Skeletal muscle satellite cell (primary cell): Measurements from ENCODE around the gene UFL1.

Experiments
- H3K27me3 ChIP-seq: 2 replicates; pipeline ENCODE4 v1.7.0; 2013; ENCODE audit warnings: low read length; ENCODE audit not compliant: control insufficient read depth, insufficient read depth
- H3K36me3 ChIP-seq: 2 replicates; pipeline ENCODE4 v1.7.0; 2013; ENCODE audit warnings: mild to moderate bottlenecking, control low read depth, low read length; ENCODE audit not compliant: insufficient read depth
- H3K4me1 ChIP-seq: 2 replicates; pipeline ENCODE4 v1.7.0; 2013; ENCODE audit warnings: low read length; ENCODE audit not compliant: control insufficient read depth, insufficient read depth
- H3K4me2 ChIP-seq: 2 replicates; pipeline ENCODE4 v1.7.0; 2013; ENCODE audit warnings: mild to moderate bottlenecking, low read length
- H3K4me3 ChIP-seq: 2 replicates; pipeline ENCODE4 v1.7.0; 2013; ENCODE audit warnings: low read length
- H3K9ac ChIP-seq: 2 replicates; pipeline ENCODE4 v1.7.0; 2013; ENCODE audit warnings: mild to moderate bottlenecking, low read depth, low read length, moderate library complexity
- H3K9me3 ChIP-seq: replicated peaks from 2 replicates; pipeline ENCODE4 v1.7.0; 2013; ENCODE audit warnings: mild to moderate bottlenecking, control low read depth, low read length

The UFL1 gene

DNA sequence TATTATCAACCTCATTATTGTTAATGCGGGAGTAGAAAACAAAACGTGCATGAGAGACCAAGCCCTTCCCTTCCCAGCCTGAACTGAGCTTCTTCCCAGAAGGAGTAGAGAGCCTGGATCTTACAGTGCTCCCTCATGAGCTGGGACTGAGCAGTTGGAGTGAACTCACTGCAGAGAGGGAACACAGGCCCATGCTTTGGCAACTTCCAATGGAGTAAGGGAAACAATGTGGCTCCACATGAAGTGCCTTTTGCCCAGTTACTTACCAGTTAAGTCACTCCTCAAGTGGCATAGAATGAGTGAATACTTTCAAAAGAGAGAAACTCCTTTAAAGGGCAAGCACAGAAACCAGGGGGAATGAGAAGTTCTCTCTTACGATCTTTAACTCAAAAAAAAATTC is 53.8 kb downstream of the UFL1 start:
- Histone ChIP-seq H3K9ac (no peak overlapping the region), H3K4me3 (no peak overlapping the region), H3K9me3 (no peaks in the 10 kb centered on the region), H3K4me2 (no peak overlapping the region), H3K36me3 (no peaks in the 10 kb centered on the region), H3K27me3 (peaks cover 5% of the 10 kb centered on the region), H3K4me1 (no peaks in the 10 kb centered on the region)

DNA sequence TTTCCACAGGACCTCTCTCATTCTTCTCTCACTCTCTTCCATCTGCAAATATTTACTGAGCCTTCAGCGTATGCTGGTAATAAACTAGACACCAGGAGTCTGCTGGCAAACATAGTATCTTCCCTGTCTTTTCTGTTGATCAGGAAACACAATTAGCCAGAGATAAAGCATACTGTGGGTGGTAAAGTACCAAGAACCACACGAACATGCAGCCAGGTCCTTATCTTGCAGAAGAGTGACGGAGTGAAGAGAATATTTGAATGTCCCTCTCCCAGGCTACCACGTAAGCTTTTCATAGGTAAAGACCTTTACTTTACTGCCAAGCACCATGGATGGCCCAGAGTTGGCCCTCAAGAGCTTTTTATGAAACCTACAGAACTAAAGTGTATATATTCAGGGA is 54.6 kb downstream of the UFL1 start:
- H3K27me3 ChIP-seq, result peaks cover 5% of the 10 kb centered on the region
- H3K9me3 ChIP-seq, result no peaks in the 10 kb centered on the region
- H3K4me1 ChIP-seq, result no peaks in the 10 kb centered on the region
- no peaks in the 10 kb centered on the region for H3K36me3 ChIP-seq
- no peak overlapping the region for H3K9ac ChIP-seq
- H3K4me3 ChIP-seq, result no peak overlapping the region
- no peak overlapping the region for H3K4me2 ChIP-seq

DNA sequence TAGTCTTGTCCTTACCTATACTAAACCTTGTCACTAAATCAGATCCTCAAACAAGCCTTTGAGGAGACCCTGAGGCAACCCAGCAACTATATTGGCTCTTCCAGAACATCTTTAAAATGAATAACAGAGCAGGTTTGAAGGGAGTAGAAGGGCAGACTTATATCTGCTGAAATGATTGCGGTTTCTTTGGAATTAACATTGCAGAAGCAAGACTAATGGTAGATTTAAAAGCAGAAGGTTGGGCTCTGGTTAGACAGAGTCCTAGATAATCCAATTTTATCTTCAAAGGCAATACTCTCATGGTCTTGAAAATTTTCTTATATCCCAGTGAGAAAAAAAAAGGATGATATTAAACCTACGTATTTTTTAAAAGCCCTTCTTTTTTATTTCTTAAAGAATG is 60.4 kb downstream of the UFL1 start:
- Histone ChIP-seq H3K27me3 (peaks cover 14% of the 10 kb centered on the region), H3K4me2 (no peak overlapping the region), H3K9me3 (no peaks in the 10 kb centered on the region), H3K4me1 (no peaks in the 10 kb centered on the region), H3K4me3 (no peak overlapping the region), H3K36me3 (no peaks in the 10 kb centered on the region), H3K9ac (no peak overlapping the region)

DNA sequence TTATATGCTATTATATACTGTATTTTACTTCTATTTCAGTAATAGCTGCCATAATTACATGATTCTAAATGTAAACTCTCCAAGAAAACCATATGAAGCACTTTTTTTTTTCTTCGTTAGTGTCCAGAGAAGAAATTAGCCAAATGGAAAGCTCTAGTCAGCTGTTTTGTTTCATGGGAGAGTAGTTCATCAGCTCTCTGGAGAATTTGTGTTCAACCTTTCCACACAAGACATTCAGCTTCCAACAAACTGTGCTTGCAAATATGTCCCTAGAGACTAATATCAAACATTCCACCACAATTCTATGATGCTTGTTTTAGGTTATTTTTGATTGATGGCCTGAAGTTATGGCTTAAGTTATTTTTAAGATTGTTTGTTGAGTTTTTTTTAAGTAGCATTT is 60.8 kb downstream of the UFL1 start:
- Histone ChIP-seq H3K9ac (no peak overlapping the region), H3K4me2 (no peak overlapping the region), H3K4me3 (no peak overlapping the region), H3K27me3 (peaks cover 11% of the 10 kb centered on the region), H3K36me3 (no peaks in the 10 kb centered on the region), H3K4me1 (no peaks in the 10 kb centered on the region), H3K9me3 (no peaks in the 10 kb centered on the region)

DNA sequence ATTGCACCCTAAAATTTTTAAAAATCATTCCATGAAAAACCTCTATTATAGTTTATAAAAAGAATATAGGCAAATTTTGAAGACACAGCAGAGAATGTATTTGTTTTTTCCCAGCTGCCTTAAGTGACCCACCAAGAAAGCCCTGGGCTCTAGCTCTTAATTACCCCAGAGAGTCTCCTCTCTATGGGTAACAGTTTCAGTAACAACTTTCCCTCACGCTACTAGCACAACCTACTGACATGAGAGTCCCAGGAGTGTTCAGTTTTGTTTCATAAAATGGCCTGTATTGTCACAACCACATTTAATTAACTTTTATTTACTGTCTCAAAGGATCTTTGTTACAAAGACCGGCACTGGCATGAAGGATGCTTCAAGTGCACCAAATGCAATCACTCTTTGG is 82.8 kb downstream of the UFL1 start:
- H3K4me1 ChIP-seq, result no peaks in the 10 kb centered on the region
- no peak overlapping the region for H3K9ac ChIP-seq
- no peaks in the 10 kb centered on the region for H3K9me3 ChIP-seq
- H3K27me3 ChIP-seq, result no peaks in the 10 kb centered on the region
- H3K36me3 ChIP-seq, result no peaks in the 10 kb centered on the region
- no peak overlapping the region for H3K4me3 ChIP-seq
- H3K4me2 ChIP-seq, result no peak overlapping the region
